Central memory CD8-positive, alpha-beta T cell (primary cell): ENCODE measurements around the gene TLCD5.

Source experiments
- ATAC-seq: fragments of 150-1000 bp; cut with Tn5 transposase; replicated peaks from 2 replicates; pipeline ENCODE4 v1.10.0; 2022; ENCODE audit warnings: mild to moderate bottlenecking, moderate FRiP score, moderate number of reproducible peaks; ENCODE audit not compliant: poor library complexity, severe bottlenecking; ENCODE audit errors: extremely low read depth
- DNase-seq, 2 donors: peaks; one replicate each; pipeline ENCODE4 v3.0.0; 2021; ENCODE audit warnings: low spot score in 2 of 2
- H3K27ac Mint-ChIP-seq: one replicate; pipeline ENCODE4 v1.8.0; 2022; ENCODE audit warnings: low read depth, mild to moderate bottlenecking, moderate library complexity, mixed read lengths
- H3K27me3 Mint-ChIP-seq: one replicate; pipeline ENCODE4 v1.8.0; 2022; ENCODE audit warnings: mixed read lengths
- H3K36me3 Mint-ChIP-seq: one replicate; pipeline ENCODE4 v1.8.0; 2022; ENCODE audit warnings: mild to moderate bottlenecking, moderate library complexity, mixed read lengths; ENCODE audit not compliant: insufficient read depth
- H3K4me1 Mint-ChIP-seq: one replicate; pipeline ENCODE4 v1.8.0; 2022; ENCODE audit warnings: mixed read lengths
- H3K4me3 Mint-ChIP-seq: one replicate; pipeline ENCODE4 v1.8.0; 2022; ENCODE audit warnings: mild to moderate bottlenecking, moderate library complexity, mixed read lengths
- H3K9me3 Mint-ChIP-seq: one replicate; pipeline ENCODE4 v1.8.0; 2022; ENCODE audit warnings: mixed read lengths

Gene TLCD5

DNA sequence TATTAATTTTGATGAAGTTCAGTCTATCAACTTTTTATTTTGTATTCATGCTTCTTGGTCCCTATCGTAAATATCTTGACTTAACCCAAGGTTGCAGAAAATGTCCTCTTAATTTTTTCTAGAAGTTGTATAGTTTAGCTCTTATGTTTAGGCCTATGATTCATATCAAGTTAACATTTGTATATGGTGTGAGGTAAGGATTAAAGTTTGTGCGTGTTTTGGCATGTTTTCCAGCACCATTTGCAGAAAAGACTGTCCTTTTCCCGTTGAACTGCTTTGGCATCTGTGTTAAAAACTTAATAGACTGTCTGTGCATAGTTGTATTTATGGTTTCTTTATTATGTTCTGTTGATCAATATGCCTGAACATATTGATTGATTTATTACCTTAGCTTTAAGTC lies 53.4 kb downstream of the TLCD5 start:
- no peak overlapping the region for H3K4me3 Mint-ChIP-seq
- H3K27me3 Mint-ChIP-seq = peaks cover 32% of the 10 kb centered on the region
- peaks cover 14% of the 10 kb centered on the region for H3K4me1 Mint-ChIP-seq
- H3K36me3 Mint-ChIP-seq = no peaks in the 10 kb centered on the region
- DNase-seq (no peak), ATAC-seq (no peak)
- peaks cover 5% of the 10 kb centered on the region for H3K9me3 Mint-ChIP-seq
- no peak overlapping the region for H3K27ac Mint-ChIP-seq

DNA sequence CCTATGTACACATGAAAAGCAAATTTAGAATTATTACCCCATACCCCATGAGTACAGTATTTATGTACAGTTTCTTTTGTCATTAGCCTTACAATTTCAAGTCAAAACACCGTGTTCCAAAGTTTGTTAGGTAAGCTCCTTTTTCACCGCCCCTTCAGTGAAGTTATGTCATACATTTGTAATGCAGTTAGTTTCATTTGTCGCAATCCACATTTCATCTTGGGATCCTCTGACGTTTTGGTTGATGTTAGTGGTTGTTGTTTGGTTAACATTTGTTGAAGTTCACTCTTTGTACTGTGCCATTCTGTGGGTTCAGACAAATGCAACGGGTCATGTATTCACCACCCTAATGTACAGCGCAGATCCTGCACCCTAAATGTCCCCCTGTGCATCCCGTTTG lies 56.3 kb downstream of the TLCD5 start:
- DNase-seq = no peak
- H3K4me3 Mint-ChIP-seq = no peak overlapping the region
- ATAC-seq = no peak

More for the DNA sequence above, 56.3 kb downstream of the TLCD5 start:
- H3K4me1 Mint-ChIP-seq = peaks cover 19% of the 10 kb centered on the region
- H3K27me3 Mint-ChIP-seq = peaks cover 57% of the 10 kb centered on the region
- H3K36me3 Mint-ChIP-seq = no peaks in the 10 kb centered on the region
- no peak overlapping the region for H3K27ac Mint-ChIP-seq
- H3K9me3 Mint-ChIP-seq = peaks cover 5% of the 10 kb centered on the region
